ENCODE measurements around the gene EFNA2.

- no peak for TF ChIP-seq RFX5 (IDR thresholded peaks at IDR 0.05; ENCODE audit: low read depth, low read length)
- TF ChIP-seq, protein P1, sequence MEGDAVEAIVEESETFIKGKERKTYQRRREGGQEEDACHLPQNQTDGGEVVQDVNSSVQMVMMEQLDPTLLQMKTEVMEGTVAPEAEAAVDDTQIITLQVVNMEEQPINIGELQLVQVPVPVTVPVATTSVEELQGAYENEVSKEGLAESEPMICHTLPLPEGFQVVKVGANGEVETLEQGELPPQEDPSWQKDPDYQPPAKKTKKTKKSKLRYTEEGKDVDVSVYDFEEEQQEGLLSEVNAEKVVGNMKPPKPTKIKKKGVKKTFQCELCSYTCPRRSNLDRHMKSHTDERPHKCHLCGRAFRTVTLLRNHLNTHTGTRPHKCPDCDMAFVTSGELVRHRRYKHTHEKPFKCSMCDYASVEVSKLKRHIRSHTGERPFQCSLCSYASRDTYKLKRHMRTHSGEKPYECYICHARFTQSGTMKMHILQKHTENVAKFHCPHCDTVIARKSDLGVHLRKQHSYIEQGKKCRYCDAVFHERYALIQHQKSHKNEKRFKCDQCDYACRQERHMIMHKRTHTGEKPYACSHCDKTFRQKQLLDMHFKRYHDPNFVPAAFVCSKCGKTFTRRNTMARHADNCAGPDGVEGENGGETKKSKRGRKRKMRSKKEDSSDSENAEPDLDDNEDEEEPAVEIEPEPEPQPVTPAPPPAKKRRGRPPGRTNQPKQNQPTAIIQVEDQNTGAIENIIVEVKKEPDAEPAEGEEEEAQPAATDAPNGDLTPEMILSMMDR (conservative IDR thresholded peaks at IDR 0.05; ENCODE audit: low read depth, low read length) = no peak
- TF ChIP-seq, protein P2, sequence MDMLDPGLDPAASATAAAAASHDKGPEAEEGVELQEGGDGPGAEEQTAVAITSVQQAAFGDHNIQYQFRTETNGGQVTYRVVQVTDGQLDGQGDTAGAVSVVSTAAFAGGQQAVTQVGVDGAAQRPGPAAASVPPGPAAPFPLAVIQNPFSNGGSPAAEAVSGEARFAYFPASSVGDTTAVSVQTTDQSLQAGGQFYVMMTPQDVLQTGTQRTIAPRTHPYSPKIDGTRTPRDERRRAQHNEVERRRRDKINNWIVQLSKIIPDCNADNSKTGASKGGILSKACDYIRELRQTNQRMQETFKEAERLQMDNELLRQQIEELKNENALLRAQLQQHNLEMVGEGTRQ (IDR thresholded peaks at IDR 0.05; ENCODE audit: low read depth, low read length) = no peak
Measured at GRCh38 chr19:1237027-1237659, 48.5 kb upstream of the EFNA2 start.

Data from IMR-90 (cell line).